Spinal cord (tissue), 10 donors: ENCODE measurements around the gene SYNJ1. TPM values are rescaled to one million over a fixed set of nuclear protein-coding genes. Genes with fewer than 3 reads are reported as not detected.
"Not testable (repeated sequence)": the region's sequence is repeated elsewhere in the genome, so short reads cannot be mapped to it uniquely, and the experiment has no call there.

Source experiments
- DNase-seq, 6 donors: peaks; one replicate each; pipeline versions ENCODE4 v3.0.0 to v3.0.0-alpha.2; 2013 to 2015; ENCODE audit warnings: low spot score in 6 of 6, low read depth in 4 of 6
- H3K27ac ChIP-seq: one replicate; pipeline ENCODE4 v1.5.1; 2013; ENCODE audit warnings: low read depth, low read length, control low read depth
- H3K27me3 ChIP-seq: one replicate; pipeline ENCODE4 v1.6.1; 2013; ENCODE audit warnings: low read length; ENCODE audit not compliant: control insufficient read depth, insufficient read depth
- H3K36me3 ChIP-seq: one replicate; pipeline ENCODE4 v1.6.1; 2013; ENCODE audit warnings: low read length; ENCODE audit not compliant: control insufficient read depth, insufficient read depth
- H3K4me1 ChIP-seq: one replicate; pipeline ENCODE4 v1.6.1; 2013; ENCODE audit warnings: low read length; ENCODE audit not compliant: control insufficient read depth, insufficient read depth
- H3K4me3 ChIP-seq: one replicate; pipeline ENCODE4 v1.5.1; 2013; ENCODE audit warnings: low read depth, low read length, control low read depth
- H3K9me3 ChIP-seq: one replicate; pipeline ENCODE4 v1.6.1; 2013; ENCODE audit warnings: low read length; ENCODE audit not compliant: control insufficient read depth, insufficient read depth
- WGBS: methylation state at CpG from one replicate; pipeline ENCODE4 v1.1.5; 2013; ENCODE audit warnings: missing lambda C conversion rate; ENCODE audit not compliant: insufficient coverage; 5-methylcytosine and 5-hydroxymethylcytosine counted together
- polyA plus RNA-seq, 2 donors: library from polyadenylated mRNA; unstranded; fragments of 120-200 nt; gene quantifications; one replicate each; pipeline ENCODE4 v1.2.1, GENCODE V29; 2013; ENCODE audit not compliant: insufficient read length in 2 of 2
- total RNA-seq, 2 donors: library from RNA; depleted of rRNA in 1 of 2; stranded (reverse); fragments of 120-200 nt in 1 of 2; fragments of >200 nt in 1 of 2; gene quantifications; one replicate each; pipeline versions ENCODE4 v1.2.3 to v1.2.4, GENCODE V29; 2013 to 2014
- donor health status: healthy.

SYNJ1 gene
- total and polyA plus RNA-seq, 4 donors: 16.7 to 44.9 (median 34.5) TPM

DNA sequence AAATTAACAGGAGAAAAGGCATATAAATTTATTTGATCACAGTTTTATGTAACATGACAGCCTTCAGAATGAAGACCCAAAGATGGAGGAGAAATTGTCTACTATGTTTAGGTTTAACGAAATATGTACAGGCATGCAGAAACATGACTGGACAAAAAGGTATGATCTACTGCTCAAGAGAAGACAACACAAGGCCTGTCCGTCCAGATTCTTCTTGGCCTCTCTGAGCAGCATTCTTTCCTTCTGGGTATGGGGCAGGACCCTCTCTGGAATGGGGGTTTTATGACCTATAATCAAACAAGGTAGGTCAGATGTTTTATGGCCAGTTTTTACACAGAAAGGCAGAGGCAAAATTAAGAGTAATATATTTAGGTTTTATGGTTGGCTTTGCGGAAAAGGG lies 13.5 kb upstream of the SYNJ1 start:
- WGBS: 96% methylated on average over 3 of the region's 3 CpGs
- Histone ChIP-seq H3K4me1 (no peaks in the 10 kb centered on the region), H3K9me3 (no peaks in the 10 kb centered on the region), H3K27me3 (no peaks in the 10 kb centered on the region), H3K4me3 (no peak overlapping the region), H3K36me3 (peaks cover 13% of the 10 kb centered on the region), H3K27ac (no peak overlapping the region)
- no peak for DNase-seq

DNA sequence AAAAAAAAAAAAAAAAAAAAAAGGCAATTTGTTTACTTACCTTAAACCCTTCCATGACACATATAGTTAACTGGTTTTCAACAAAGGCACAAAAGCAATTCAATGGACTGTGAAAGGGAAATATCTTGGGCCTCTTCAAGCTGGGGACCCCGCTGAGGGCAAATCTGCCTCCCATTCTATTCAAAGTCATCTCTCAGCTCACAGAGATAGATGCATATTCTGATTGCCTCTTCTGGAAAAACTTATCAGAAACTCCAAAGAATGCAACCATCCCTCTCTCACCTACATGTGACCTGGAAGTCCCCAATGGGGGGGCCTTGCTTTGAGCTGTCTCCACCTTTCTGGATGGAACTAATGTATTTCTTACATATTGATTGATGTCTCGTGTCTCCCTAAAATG lies 12.1 kb upstream of the SYNJ1 start:
- no peak for DNase-seq
- H3K9me3 ChIP-seq: no peaks in the 10 kb centered on the region
- no peak overlapping the region for H3K4me3 ChIP-seq
- no peaks in the 10 kb centered on the region for H3K4me1 ChIP-seq
- no peaks in the 10 kb centered on the region for H3K27me3 ChIP-seq
- 83% methylated on average over 1 of the region's 2 CpGs for WGBS
- H3K36me3 ChIP-seq: peaks cover 17% of the 10 kb centered on the region
- no peak overlapping the region for H3K27ac ChIP-seq

DNA sequence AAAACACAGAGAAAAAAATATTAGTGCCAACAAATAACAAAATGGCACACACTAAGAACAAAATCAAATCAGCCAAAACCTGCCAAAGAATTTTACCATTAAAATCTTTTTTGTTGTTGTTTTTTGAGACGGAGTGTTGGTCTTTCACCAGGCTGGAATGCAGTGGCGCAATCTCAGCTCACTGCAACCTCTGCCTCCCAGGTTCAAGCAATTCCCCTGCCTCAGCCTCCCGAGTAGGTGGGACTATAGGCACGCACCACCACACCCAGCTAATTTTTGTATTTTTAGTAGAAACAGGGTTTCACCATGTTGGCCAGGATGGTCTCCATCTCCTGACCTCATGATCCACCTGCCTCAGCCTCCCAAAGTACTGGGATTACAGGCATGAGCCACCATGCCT lies 8.3 kb upstream of the SYNJ1 start:
- not testable (repeated sequence) for H3K4me1 ChIP-seq, H3K27me3 ChIP-seq, H3K9me3 ChIP-seq, DNase-seq, H3K27ac ChIP-seq, H3K4me3 ChIP-seq
- WGBS: no CpG with 5 or more reads among the region's 4 CpGs
- peaks cover 14% of the 10 kb centered on the region for H3K36me3 ChIP-seq

DNA sequence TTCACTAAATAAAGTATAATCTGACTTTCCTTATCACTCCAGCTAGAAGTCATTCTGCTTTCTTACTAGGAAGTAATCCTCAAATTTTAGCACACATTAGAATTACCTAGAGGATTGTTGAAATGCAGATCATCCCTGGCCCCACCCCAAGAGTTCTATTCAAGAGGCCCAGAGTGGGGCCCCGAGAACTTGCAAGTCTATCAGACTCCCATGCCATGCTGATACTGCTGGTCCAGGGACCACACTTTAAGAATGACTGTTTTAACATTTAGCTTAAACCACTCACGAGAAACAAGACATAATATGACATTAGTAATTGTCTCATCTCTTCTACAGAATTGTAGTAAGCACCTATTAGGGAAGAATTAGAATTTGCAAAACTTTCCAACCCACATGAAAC lies 7.7 kb upstream of the SYNJ1 start:
- WGBS: 40% methylated on average over 1 of the region's 2 CpGs
- Histone ChIP-seq H3K27me3 (no peaks in the 10 kb centered on the region), H3K36me3 (peaks cover 14% of the 10 kb centered on the region), H3K4me3 (no peak overlapping the region), H3K4me1 (no peaks in the 10 kb centered on the region), H3K9me3 (no peaks in the 10 kb centered on the region), H3K27ac (no peak overlapping the region)
- no peak for DNase-seq

DNA sequence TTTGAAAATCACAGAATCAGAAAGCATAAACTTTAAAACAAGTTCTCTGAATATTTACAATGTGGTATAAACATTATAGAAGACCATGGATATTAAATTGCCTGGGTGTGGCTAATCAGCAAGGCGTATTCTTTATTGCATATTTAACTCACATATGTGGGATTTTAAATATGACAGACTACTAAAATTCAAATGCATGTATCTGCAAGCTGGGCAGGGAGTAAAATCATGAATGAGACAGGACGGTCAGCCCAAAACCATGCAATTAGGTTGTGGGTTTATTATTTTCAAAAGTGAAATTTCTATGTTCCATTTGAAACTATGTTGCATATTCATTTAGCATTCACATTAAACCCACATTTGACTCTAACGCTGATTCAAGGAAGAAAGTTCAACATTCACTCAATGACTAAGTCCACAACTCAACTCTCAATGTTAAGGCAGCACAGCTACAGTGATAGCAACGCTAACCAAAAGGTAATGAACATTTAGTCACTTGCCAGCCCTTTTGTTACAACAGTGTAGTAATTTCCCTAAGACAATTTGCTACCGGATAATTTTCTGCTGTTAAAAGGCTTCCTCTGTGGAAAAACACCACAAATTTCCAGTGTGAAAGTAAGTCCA lies 6.3 kb upstream of the SYNJ1 start:
- Histone ChIP-seq H3K4me3 (no peak overlapping the region), H3K4me1 (no peaks in the 10 kb centered on the region), H3K9me3 (no peaks in the 10 kb centered on the region), H3K36me3 (peaks cover 8% of the 10 kb centered on the region), H3K27ac (no peak overlapping the region), H3K27me3 (no peaks in the 10 kb centered on the region)
- no peak for DNase-seq
- 100% methylated on average over 1 of the region's 5 CpGs for WGBS

DNA sequence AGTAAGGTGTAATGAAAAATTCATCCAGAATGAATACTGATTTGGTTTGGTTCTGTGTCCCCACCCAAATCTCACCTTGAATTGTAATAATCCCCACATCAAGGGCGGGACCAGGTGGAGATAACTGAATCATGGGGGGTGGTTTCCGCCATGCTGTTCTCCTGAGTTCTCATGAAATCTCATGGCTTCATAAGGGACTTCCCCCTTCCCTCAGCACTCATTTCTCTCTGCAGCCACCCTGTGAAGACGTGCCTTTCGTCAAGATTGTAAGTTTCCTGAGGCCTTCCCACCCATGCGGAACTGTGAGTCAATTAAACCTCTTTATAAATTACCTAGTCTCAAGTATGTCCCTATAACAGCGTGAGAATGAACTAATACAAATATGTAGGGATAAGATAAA lies 5.5 kb upstream of the SYNJ1 start:
- Histone ChIP-seq H3K27me3 (no peaks in the 10 kb centered on the region), H3K9me3 (no peaks in the 10 kb centered on the region), H3K36me3 (peaks cover 8% of the 10 kb centered on the region), H3K27ac (no peak overlapping the region), H3K4me1 (peaks cover 3% of the 10 kb centered on the region), H3K4me3 (no peak overlapping the region)
- 100% methylated on average over 1 of the region's 6 CpGs for WGBS
- DNase-seq: no peak

DNA sequence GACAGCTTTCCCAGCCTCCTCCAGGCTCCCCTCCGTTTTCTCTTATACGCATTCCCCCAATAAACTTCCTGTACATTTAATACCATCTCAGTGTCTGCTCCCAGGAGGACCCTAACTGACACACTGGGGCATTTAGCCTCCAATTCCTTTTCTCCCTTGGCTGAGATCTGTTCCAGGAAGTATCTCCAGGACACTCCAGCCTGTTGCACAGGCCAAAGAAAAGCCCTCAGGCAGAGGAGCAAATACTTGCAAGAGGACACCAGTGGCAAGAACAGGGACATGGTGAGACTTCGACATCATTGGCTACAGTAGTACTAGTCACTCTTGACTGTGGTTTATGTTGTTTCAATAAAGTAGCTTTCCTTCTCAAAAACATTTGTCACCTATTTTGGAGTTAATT lies 4.7 kb upstream of the SYNJ1 start:
- WGBS: 80% methylated on average over 2 of the region's 3 CpGs
- Histone ChIP-seq H3K27me3 (no peaks in the 10 kb centered on the region), H3K9me3 (no peaks in the 10 kb centered on the region), H3K4me1 (peaks cover 7% of the 10 kb centered on the region), H3K27ac (no peak overlapping the region), H3K4me3 (no peak overlapping the region), H3K36me3 (peaks cover 8% of the 10 kb centered on the region)
- DNase-seq: no peak

DNA sequence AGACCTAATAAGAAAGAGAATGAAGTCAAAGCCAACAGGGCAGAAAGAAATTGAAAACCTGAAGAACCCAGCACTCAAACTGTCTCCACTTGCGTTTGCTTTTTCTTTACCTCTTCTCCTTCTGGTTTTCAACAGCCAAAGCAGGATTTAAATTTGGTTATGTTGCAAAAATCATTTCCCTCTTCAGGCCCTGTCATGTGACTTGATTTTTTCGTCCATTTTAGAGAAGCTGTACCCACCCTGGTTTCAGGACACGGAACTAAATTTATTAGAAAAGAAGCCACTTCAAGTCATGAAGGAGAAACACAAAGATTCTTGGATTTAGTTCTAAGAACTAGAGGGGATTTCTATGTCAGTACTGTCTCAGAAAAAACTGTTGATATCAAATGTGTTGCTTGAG lies 1.0 kb upstream of the SYNJ1 start:
- no peak for DNase-seq
- 71% methylated on average over 1 of the region's 3 CpGs for WGBS
- H3K4me3 ChIP-seq: peak overlapping the region; percentile 96
- H3K36me3 ChIP-seq: peaks cover 4% of the 10 kb centered on the region
- peak overlapping the region; percentile 94 for H3K27ac ChIP-seq
- H3K9me3 ChIP-seq: no peaks in the 10 kb centered on the region
- H3K27me3 ChIP-seq: no peaks in the 10 kb centered on the region
- peaks cover 12% of the 10 kb centered on the region for H3K4me1 ChIP-seq

DNA sequence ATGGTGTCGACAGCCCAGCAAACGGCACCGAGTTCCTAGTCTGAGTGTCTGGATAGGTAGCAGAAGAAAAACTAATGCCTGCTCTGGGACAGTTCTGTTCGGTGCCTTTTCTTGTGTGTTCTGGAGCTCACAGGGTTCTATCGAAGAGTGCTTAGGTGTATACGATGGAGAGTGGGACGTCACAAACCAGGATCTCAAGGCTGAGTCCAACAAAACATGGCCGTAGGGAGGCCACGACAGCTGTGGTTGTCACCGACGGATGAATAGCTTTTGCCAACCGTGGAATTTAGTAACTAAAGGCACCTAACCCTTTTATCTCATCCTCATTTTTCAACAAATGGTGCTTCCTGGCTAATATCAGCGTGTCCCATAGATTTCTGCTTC lies 635 bp upstream of the SYNJ1 start:
- peaks cover 12% of the 10 kb centered on the region for H3K4me1 ChIP-seq
- H3K36me3 ChIP-seq: peaks cover 8% of the 10 kb centered on the region
- H3K27ac ChIP-seq: peak overlapping the region; percentile 94
- 0% methylated on average over 9 of the region's 13 CpGs for WGBS
- no peaks in the 10 kb centered on the region for H3K9me3 ChIP-seq
- no peaks in the 10 kb centered on the region for H3K27me3 ChIP-seq
- peak overlapping the region; percentile 96 for H3K4me3 ChIP-seq
- peak in 3 of 6 donors; percentile 21 to 47 (median 38) for DNase-seq

DNA sequence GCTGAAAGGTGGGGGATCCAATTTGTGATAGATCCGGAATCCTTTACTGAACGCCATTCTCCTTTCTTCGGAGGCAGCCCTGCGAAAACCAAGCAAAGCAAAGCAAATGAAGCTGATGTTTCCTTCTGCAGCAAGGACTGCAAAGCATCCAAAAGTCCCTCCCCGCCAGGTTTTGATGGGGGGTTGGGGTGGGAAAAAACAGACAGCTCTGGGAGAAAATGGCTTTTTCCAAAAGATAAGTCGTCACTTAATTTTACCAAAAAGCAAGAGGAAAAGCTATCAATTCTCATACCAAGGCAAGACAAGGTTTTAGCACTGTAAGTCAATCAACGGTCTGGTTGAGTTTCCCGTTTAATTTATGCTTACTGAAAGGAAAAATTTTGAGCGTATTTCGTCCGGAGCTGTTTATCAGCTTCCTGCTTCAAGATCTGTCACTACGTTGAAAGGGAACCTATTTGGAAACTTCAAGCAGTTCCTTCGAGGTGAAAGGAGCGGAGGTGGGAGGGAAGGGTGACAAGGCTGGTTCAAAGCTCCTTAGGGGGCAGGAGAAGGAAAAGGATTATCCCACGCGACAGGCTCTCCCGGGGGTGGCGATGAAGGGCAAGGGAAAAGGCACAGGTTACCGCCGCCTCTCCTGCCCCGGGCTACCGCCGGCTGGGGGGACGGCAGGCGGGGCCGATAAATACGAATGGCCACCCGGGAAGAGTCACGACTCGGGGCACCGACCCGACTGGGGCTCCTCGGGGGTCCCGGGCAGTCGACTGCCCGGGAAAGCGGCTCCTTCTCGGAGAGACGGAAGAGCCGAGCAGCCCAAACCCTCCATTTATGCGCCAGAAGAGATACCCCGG lies 750 bp downstream of the SYNJ1 start:
- peaks cover 5% of the 10 kb centered on the region for H3K36me3 ChIP-seq
- peak overlapping the region; percentile 92 for H3K27ac ChIP-seq
- peaks cover 12% of the 10 kb centered on the region for H3K4me1 ChIP-seq
- peak; percentile 10 to 64 (median 25) for DNase-seq
- H3K4me3 ChIP-seq: peak overlapping the region; percentile 96
- no peaks in the 10 kb centered on the region for H3K9me3 ChIP-seq
- under 1% methylated on average over 38 of the region's 42 CpGs for WGBS
- H3K27me3 ChIP-seq: no peaks in the 10 kb centered on the region
